ENCODE measurements around the gene MED8.
A peak's percentile ranks its signal among the peaks of the same experiment; 100 is the strongest.

Gene MED8

GRCh38 chr1:43360616-43361015, 29.0 kb downstream of the MED8 start:
- no peak for TF ChIP-seq MAX (IDR thresholded peaks at IDR 0.05)
- TF ChIP-seq FOXM1 (IDR thresholded peaks at IDR 0.05; ENCODE audit: borderline replicate concordance, low read depth), result no peak
- TF ChIP-seq YY1 (IDR thresholded peaks at IDR 0.05; ENCODE audit: low read depth), result no peak
- TF ChIP-seq ZBTB7A (IDR thresholded peaks at IDR 0.05; ENCODE audit: low read depth), result no peak
- TF ChIP-seq TEAD4 (IDR thresholded peaks at IDR 0.05), result no peak
- no peak for TF ChIP-seq EP300 (IDR thresholded peaks at IDR 0.05; ENCODE audit: borderline replicate concordance)
- no peak for TF ChIP-seq TCF12 (IDR thresholded peaks at IDR 0.05; ENCODE audit: low read depth)
- no peak for TF ChIP-seq REST (IDR thresholded peaks at IDR 0.05; ENCODE audit: low read depth)
- TF ChIP-seq CREB1 (IDR thresholded peaks at IDR 0.05; ENCODE audit: low read depth), result no peak
- TF ChIP-seq USF1 (IDR thresholded peaks at IDR 0.05), result no peak
- no peak for TF ChIP-seq CEBPB (IDR thresholded peaks at IDR 0.05)

GRCh38 chr1:43359696-43360095, 29.9 kb downstream of the MED8 start:
- no peak for TF ChIP-seq FOXM1 (IDR thresholded peaks at IDR 0.05; ENCODE audit: borderline replicate concordance, low read depth)
- no peak for TF ChIP-seq CREB1 (IDR thresholded peaks at IDR 0.05; ENCODE audit: low read depth)
- no peak for TF ChIP-seq EGR1 (IDR thresholded peaks at IDR 0.05)
- no peak for TF ChIP-seq CEBPB (IDR thresholded peaks at IDR 0.05)
- no peak for TF ChIP-seq ZBTB7A (IDR thresholded peaks at IDR 0.05; ENCODE audit: low read depth)
- no peak for TF ChIP-seq TEAD4 (IDR thresholded peaks at IDR 0.05)
- no peak for TF ChIP-seq YY1 (IDR thresholded peaks at IDR 0.05; ENCODE audit: low read depth)
- TF ChIP-seq USF1 (IDR thresholded peaks at IDR 0.05), result no peak
- TF ChIP-seq TCF12 (IDR thresholded peaks at IDR 0.05; ENCODE audit: low read depth), result no peak
- no peak for TF ChIP-seq EP300 (IDR thresholded peaks at IDR 0.05; ENCODE audit: borderline replicate concordance)
- no peak for TF ChIP-seq REST (IDR thresholded peaks at IDR 0.05; ENCODE audit: low read depth)
- no peak for TF ChIP-seq MAX (IDR thresholded peaks at IDR 0.05)
- no peak for TF ChIP-seq RAD21 (IDR thresholded peaks at IDR 0.05; ENCODE audit: low read depth)
- no peak for TF ChIP-seq TAF1 (IDR thresholded peaks at IDR 0.05; ENCODE audit: low read depth)
- no peak for TF ChIP-seq NFIC (IDR thresholded peaks at IDR 0.05)

- TF ChIP-seq MAX (IDR thresholded peaks at IDR 0.05) (peak; percentile 63; the same call in 1 of the 2 replicates), FOXM1 (IDR thresholded peaks at IDR 0.05; ENCODE audit: borderline replicate concordance, low read depth) (peak; percentile 94), ZBTB7A (IDR thresholded peaks at IDR 0.05; ENCODE audit: low read depth) (peak; percentile 80; the same call in 1 of the 2 replicates), CREB1 (IDR thresholded peaks at IDR 0.05; ENCODE audit: low read depth) (peak; percentile 42; the same call in 1 of the 2 replicates), NFIC (IDR thresholded peaks at IDR 0.05) (no peak; the same call in 1 of the 2 replicates), USF1 (IDR thresholded peaks at IDR 0.05) (no peak), TAF1 (IDR thresholded peaks at IDR 0.05; ENCODE audit: low read depth) (peak; percentile 42), EP300 (IDR thresholded peaks at IDR 0.05; ENCODE audit: borderline replicate concordance) (no peak; the same call in 1 of the 2 replicates)
Observed at GRCh38 chr1:43358746-43359693, 30.6 kb downstream of the MED8 start, which contains the start of gene CDC20. Gene CDC20, plus strand, starts transcription at chr1:43358981. Its CDS starts 235 bp downstream, at chr1:43359216.

GRCh38 chr1:43358121-43358745, 31.4 kb downstream of the MED8 start:
- TF ChIP-seq TAF1 (IDR thresholded peaks at IDR 0.05; ENCODE audit: low read depth), result peak; percentile 50
- TF ChIP-seq TEAD4 (IDR thresholded peaks at IDR 0.05), result peak; percentile 50; the same call in 1 of the 2 replicates
- TF ChIP-seq MAX (IDR thresholded peaks at IDR 0.05), result no peak

Measured in Ishikawa (cell line).